ENCODE results near the gene TBC1D22A.

The TBC1D22A gene

DNA sequence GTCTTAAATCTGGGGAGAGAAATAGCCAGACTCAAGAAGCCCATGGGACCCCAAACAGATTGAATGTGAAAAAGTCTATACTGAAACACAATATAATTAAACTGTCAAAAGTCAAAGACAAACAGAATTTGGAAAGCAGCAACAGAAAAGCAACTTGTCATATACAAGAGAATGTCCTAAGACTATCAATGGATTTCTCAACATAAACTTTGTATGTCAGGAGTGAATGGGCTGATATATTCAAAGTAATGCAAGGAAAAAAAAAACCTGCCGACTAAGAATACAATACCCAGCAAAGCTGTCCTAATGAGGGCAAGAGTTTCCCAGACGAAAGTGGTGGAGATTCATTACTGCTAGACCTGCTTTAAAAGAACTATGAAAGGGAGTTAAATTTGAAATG, 73.2 kb downstream of the TBC1D22A start:
- H3K27me3 ChIP-seq (replicated peaks), result no peaks in the 10 kb centered on the region
- no peaks in the 10 kb centered on the region for H3K36me3 ChIP-seq (replicated peaks)
- H3K27ac ChIP-seq, result no peak overlapping the region
- TF ChIP-seq, protein P1, sequence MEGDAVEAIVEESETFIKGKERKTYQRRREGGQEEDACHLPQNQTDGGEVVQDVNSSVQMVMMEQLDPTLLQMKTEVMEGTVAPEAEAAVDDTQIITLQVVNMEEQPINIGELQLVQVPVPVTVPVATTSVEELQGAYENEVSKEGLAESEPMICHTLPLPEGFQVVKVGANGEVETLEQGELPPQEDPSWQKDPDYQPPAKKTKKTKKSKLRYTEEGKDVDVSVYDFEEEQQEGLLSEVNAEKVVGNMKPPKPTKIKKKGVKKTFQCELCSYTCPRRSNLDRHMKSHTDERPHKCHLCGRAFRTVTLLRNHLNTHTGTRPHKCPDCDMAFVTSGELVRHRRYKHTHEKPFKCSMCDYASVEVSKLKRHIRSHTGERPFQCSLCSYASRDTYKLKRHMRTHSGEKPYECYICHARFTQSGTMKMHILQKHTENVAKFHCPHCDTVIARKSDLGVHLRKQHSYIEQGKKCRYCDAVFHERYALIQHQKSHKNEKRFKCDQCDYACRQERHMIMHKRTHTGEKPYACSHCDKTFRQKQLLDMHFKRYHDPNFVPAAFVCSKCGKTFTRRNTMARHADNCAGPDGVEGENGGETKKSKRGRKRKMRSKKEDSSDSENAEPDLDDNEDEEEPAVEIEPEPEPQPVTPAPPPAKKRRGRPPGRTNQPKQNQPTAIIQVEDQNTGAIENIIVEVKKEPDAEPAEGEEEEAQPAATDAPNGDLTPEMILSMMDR (IDR thresholded peaks at IDR 0.05; ENCODE audit: low read depth, low read length, missing control alignments), result no peak
- DNase-seq, result no peak
- in situ Hi-C loops (cut with HindIII; ENCODE audit: low pct_ligation_motif_present, low sequenced_read_pairs), result no loop called here
- no peak overlapping the region for H3K4me3 ChIP-seq (ENCODE audit: low read depth, low read length)

DNA sequence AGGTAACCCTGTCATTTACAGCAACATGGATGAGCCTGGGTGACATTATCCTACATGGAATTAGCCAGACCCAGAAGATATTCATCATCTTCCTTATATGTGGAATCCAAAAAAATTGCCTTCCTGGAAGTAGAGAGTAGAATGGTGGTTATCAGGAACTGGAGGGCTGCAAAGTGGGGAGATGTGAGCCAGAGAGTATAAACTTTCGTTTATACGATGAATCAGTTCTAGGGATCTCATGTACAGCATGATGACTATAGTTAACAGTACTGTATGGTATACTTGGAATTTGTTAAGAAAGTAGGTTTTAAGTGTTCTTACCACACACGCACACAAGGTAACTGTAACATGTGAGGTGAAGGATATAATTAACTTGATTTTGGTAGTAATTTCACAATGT, 79.1 kb downstream of the TBC1D22A start:
- no peak overlapping the region for H3K27ac ChIP-seq
- DNase-seq, result no peak
- no peaks in the 10 kb centered on the region for H3K27me3 ChIP-seq (replicated peaks)
- no peaks in the 10 kb centered on the region for H3K36me3 ChIP-seq (replicated peaks)
- H3K4me3 ChIP-seq (ENCODE audit: low read depth, low read length), result no peak overlapping the region
- in situ Hi-C loops (cut with HindIII; ENCODE audit: low pct_ligation_motif_present, low sequenced_read_pairs), result no loop called here
- TF ChIP-seq, protein P1 (IDR thresholded peaks at IDR 0.05; ENCODE audit: low read depth, low read length, missing control alignments), result no peak

DNA sequence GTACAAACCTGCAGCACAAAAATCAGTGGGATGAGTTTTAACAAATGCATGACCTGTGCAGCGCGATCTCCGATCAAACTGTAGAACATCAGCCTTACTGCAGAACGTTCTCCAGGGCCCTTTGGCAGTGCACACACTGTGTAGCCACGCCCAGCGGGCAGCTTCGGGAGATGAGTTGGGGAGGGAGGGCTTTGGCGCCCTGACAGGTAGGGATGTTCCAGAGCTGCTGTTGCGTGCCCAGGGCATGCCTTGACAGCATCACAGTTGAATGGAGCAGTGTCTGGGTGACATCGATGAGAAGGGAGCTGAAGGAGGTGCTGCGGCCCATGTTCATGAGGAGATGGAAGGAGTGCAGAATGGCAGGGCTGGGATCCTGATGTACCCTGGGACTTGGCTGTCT, 80.2 kb downstream of the TBC1D22A start:
- in situ Hi-C loops (cut with HindIII; ENCODE audit: low pct_ligation_motif_present, low sequenced_read_pairs), result no loop called here
- Histone ChIP-seq H3K4me3 (ENCODE audit: low read depth, low read length) (no peak overlapping the region), H3K36me3 (replicated peaks) (no peaks in the 10 kb centered on the region), H3K27me3 (replicated peaks) (no peaks in the 10 kb centered on the region), H3K27ac (no peak overlapping the region)
- no peak for DNase-seq
- TF ChIP-seq, protein P1 (IDR thresholded peaks at IDR 0.05; ENCODE audit: low read depth, low read length, missing control alignments), result no peak

DNA sequence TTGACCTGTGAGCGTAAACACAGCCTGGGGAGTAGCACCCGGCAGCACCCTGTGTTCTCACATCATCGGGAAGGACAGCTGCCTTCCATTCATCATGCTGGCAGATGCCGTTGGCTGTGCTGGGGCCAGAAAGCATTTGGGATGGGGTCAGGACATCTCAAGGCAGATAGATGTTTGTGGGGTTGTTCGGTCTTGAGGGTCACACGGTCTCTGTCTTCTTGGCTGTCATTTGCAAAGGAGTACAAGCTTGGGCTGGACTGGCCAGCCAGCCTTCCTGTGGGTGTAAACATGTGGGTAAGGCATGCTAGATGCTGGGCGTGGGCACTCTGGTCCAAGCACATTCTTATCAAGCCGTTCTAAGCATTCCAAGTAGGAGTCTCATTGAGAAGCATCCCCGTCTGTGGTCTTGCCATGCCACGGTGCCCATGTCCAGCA, 81.4 kb downstream of the TBC1D22A start:
- in situ Hi-C loops (cut with HindIII; ENCODE audit: low pct_ligation_motif_present, low sequenced_read_pairs), result no loop called here
- Histone ChIP-seq H3K36me3 (replicated peaks) (no peaks in the 10 kb centered on the region), H3K27me3 (replicated peaks) (no peaks in the 10 kb centered on the region), H3K4me3 (ENCODE audit: low read depth, low read length) (no peak overlapping the region), H3K27ac (no peak overlapping the region)
- no peak for DNase-seq
- TF ChIP-seq, protein P1 (IDR thresholded peaks at IDR 0.05; ENCODE audit: low read depth, low read length, missing control alignments), result no peak

DNA sequence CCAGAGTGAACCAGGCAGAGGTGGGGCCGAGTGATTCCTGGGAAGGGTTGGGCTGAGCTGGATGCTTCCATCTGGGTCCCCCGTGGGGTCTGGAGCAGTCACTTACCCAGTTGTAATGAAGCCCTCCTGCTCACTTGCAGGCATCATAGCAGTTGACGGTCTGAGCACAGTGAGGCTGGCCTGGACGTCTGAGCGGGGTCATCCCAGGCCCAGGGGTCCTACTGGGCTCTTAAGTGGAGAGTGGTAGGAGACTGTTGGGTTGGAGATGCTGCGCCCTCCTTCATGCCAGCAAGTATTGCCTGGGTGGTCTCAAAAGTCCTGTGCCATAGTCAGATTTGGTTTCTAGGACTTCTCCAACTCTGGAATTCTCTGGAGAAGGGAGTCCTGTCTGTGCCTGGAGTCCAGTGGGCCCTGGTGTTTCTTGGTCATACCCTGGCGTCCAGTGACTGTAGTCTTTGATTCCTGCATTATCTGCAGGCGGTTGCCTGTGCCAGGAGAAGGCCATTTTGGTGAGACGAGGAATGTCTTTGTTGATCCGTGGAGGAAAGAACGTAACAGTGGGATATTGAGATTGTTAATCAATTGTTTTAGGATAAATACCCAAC, 82.3 kb downstream of the TBC1D22A start:
- H3K36me3 ChIP-seq (replicated peaks), result no peaks in the 10 kb centered on the region
- no peak for DNase-seq
- in situ Hi-C loops (cut with HindIII; ENCODE audit: low pct_ligation_motif_present, low sequenced_read_pairs), result no loop called here
- no peak overlapping the region for H3K4me3 ChIP-seq (ENCODE audit: low read depth, low read length)
- H3K27me3 ChIP-seq (replicated peaks), result no peaks in the 10 kb centered on the region
- TF ChIP-seq, protein P1 (IDR thresholded peaks at IDR 0.05; ENCODE audit: low read depth, low read length, missing control alignments), result no peak
- H3K27ac ChIP-seq, result no peak overlapping the region
